Fibroblast of villous mesenchyme (primary cell): ENCODE data around the gene ZNF511. TPM values are rescaled to one million over a fixed set of nuclear protein-coding genes. Genes with fewer than 3 reads are reported as not detected.

Experiments used
- DNase-seq: peaks from one replicate; pipeline ENCODE4 v3.0.0-alpha.2; 2010; ENCODE audit warnings: low read depth
- H3K4me3 ChIP-seq: 2 replicates; pipeline ENCODE4 v1.5.1; 2011; ENCODE audit warnings: low read depth, mild to moderate bottlenecking, low read length
- total RNA-seq: library from RNA; depleted of rRNA; stranded (reverse); fragments of >200 nt; gene quantifications from 2 replicates; pipeline ENCODE4 v1.2.3, GENCODE V29; 2012
- TF ChIP-seq, protein P1 (sequence below): IDR thresholded peaks from 2 replicates; pipeline ENCODE4 v1.5.1; 2012; ENCODE audit warnings: low read depth, mild to moderate bottlenecking, low read length; ENCODE audit not compliant: insufficient read depth

The ZNF511 gene
- total RNA-seq, 1 donor = 21.2 TPM

DNA sequence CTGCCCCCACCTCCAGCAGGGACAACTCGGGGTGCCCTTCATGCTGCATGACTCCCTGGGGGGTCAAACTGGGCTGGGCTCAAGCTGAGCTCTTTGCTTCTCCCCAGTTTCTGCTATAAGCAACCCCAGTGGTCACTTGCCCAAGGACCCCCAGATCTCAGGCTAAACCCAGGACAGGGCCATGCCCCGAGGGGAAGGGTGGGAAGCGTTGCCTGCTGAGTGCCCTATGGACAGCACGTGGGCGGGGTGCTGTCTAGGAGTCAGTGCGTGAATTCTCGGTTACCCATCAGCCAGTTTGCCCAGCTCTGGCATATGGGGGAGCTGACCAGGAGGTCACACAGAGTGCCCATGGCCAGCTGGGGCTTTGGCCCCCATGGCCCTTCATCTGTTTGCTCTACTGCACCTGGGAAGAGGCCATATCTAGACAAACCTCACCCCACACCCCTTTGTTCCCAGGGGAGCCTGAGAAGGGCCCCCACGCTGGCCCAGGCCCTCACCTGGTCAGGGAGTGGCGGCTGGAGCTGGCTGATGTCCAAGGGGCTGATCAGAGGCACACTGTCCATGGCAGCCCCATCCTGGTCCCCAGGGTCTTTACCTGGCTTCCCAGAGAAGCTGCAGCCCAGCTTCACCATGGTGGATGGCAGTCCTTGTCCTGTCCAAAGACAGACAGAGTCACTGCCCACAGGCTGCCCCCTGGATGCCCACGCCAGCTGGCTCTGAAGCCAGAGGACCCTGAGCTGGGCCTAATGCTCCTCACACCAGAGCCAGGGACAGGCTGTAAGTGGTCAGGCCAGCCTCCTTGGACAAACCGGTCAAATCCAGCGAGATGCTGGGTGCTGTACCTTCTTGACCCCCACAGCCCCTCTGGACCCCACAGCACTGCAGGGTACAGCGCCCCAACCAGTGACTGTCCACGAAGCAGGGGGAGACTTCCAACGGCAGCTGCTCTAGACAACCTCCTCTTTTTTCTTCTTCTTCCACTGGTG lies 19.9 kb downstream of the ZNF511 start:
- H3K4me3 ChIP-seq = no peak overlapping the region
- TF ChIP-seq, protein P1, sequence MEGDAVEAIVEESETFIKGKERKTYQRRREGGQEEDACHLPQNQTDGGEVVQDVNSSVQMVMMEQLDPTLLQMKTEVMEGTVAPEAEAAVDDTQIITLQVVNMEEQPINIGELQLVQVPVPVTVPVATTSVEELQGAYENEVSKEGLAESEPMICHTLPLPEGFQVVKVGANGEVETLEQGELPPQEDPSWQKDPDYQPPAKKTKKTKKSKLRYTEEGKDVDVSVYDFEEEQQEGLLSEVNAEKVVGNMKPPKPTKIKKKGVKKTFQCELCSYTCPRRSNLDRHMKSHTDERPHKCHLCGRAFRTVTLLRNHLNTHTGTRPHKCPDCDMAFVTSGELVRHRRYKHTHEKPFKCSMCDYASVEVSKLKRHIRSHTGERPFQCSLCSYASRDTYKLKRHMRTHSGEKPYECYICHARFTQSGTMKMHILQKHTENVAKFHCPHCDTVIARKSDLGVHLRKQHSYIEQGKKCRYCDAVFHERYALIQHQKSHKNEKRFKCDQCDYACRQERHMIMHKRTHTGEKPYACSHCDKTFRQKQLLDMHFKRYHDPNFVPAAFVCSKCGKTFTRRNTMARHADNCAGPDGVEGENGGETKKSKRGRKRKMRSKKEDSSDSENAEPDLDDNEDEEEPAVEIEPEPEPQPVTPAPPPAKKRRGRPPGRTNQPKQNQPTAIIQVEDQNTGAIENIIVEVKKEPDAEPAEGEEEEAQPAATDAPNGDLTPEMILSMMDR = no peak
- DNase-seq = no peak

DNA sequence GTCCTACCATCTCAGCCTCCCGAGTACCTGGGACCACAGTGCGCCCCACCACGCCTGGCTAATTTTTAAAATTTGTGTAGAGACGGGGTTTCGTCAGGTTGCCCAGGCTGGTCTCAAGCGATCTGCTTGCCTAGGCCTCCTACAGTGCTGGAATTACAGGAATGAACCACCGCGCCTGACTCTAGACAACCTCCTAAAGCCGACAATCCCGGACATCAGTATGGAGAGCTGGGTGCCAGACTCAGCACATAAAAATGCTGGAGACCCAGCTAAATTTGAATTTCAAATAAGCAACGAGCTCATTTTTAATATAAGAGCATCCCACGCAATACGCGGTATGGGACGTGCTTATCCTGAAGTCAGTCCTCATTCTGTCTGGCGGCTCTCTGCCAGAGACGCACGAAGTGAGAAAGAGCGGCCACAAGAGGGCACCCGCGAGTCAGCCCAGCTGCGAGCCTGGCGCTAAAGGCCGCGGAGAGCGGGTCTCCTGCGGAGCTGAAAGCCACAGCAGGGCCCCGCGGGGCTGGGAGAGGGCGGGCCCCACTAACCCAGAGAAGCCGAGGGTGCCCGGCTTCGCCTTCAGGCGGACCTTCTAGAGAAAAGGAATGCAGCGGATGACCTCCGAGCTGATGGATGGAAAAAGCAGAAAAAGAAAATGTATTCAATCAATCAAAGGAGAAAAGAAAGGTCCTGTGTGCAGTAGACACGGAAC lies 20.9 kb downstream of the ZNF511 start:
- DNase-seq = peak; percentile 86
- TF ChIP-seq, protein P1 = peak; percentile 95
- H3K4me3 ChIP-seq = peak overlapping the region; percentile 19

DNA sequence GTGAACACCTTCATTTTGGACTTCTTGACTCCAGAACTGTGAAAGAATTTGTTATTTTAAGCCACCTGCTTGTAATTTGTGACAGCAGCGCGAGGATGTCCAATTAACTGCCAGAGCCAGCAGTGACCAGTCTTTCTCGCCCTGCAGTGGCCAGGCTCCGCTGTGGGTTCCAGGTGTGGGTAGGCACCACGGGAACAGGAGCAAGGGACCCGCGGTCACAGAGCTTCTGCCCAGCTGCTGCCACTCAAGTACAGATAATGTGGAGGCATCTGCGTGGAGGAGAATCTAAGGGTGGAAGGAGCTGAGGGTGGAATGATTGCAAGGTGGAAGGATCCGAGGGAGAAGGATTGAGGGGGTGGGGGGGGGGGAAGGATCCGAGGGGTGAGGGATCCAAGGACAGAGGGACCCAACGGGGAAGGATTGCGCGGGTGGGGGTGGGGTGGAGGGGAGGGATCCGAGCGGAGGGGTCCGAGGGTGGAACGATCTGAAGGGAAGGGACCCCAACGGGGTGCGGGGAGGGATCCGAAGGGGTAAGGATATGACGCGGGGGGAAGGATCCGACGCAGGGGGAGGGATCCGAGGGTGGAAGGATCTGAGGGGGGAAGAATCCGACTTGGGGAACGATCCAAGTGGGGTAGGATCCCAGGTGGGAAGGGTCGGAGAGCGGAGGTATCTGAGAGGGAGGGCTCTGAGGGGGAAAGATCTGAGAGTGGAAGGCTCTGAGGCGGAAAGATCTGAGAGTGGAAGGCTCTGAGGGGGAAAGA lies 24.4 kb downstream of the ZNF511 start:
- DNase-seq = no peak
- no peak overlapping the region for H3K4me3 ChIP-seq
- TF ChIP-seq, protein P1 = no peak

DNA sequence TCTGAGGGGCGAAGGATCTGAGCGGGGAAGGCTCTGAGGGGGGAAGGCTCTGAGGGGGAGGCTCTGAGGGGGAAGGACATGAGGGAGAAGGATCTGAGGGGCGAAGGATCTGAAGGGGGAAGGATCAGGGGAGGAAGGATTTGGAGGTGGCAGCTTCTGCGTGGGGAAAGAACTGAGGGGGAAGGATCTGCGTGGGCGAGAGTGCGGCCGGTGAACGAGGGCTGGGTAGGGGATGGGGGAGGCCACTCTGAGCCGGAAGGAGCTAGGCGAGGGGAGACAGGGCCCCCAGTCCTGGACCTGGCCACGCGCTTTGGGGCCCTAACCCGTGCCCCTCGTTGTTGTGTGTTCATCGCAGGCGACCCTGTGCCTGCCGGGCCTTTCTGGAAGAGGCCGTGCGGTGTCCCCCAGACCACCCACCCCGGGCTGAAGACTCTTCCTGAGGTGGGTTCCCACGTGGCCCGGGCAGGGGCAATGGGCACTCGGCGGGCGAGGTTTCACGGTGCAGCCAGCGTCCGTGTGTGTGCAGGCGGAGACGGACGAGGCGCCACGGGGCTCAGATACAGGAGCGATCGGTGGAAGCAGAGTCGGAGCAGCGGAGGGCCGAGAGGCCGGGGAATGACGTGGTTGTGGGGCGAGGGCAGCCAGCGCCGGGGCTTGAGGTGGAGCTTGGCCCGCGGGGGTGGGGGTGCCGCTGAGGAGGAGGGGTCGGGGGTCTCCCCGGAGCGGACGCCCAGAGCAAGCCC lies 26.0 kb downstream of the ZNF511 start:
- TF ChIP-seq, protein P1 = no peak
- DNase-seq = no peak
- H3K4me3 ChIP-seq = peak overlapping the region; percentile 52

DNA sequence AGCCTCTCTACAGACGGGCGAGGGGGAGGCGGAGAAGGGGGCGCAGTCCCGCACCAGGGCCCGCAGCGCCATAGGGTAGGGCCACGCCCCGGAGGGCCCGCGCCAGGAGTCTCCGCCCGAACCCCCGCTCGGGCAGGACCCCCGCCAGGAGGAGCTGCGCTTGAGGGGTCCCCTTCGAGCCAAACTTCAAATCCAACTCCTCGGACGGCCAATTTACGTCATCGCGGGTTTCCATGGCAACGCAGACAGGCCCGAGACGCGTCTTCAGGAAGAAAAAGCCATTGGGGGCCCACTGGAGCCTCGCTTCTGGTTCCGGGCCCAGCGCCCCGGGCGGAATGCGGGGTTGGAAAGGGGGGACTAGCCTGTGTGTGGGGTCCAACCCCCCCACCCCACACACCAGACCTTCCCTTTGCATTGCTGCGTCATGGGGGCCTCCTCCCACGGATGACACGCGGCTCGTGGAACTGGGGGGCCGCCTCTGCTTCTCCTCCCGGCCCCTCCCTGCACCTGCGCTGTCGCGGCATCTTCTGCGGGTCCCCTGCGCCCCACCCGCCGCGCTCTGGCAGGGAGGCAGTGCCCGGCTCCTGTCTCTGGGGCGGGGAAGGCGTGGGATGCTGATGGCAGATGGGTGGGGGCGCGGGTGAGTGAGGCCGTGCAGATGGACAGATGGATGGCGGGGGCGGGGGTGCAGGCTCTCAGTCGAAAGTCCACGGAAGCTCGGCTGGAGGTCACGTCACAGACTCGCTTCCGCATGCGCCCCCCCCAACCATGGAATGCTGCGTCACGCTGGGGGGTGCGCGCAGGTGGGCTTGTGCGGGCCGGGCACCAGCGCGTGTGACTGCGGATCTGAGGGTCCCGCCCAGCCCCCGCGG lies 26.8 kb downstream of the ZNF511 start:
- peak overlapping the region; percentile 52 for H3K4me3 ChIP-seq
- TF ChIP-seq, protein P1 = no peak
- DNase-seq = peak; percentile 61
